ENCODE results near the gene SFMBT2.
"Not testable (repeated sequence)": the region's sequence is repeated elsewhere in the genome, so short reads cannot be mapped to it uniquely, and the experiment has no call there.

SFMBT2 gene

DNA sequence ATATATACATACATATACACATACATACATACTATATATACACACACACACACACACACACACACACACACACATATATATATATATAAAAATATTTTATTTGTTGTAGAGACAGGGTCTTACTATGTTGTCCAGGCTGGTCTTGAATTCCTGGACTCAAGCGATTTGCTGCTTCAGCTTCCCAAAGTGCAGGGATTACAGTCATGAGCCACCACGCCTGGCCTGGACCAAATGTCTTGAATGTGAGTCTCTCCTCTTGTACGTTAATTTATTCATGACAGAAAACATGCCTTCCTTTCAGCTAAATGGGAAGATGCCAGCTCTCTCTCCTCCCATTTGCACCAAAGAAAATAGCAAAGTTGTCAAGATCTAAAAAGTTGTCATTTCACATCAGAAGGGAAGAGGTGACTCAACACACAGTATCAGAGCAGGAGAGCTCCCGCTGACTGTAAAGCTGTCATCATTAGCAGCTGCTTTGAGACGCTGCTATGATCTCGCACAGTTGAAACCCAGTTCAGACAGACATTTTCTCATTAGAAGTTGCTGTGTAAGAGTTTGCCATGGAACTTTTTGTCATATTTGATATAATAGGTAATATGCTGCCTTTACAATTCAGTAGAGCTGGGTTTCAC lies 224.3 kb downstream of the SFMBT2 start:
- TF ChIP-seq, protein P1, sequence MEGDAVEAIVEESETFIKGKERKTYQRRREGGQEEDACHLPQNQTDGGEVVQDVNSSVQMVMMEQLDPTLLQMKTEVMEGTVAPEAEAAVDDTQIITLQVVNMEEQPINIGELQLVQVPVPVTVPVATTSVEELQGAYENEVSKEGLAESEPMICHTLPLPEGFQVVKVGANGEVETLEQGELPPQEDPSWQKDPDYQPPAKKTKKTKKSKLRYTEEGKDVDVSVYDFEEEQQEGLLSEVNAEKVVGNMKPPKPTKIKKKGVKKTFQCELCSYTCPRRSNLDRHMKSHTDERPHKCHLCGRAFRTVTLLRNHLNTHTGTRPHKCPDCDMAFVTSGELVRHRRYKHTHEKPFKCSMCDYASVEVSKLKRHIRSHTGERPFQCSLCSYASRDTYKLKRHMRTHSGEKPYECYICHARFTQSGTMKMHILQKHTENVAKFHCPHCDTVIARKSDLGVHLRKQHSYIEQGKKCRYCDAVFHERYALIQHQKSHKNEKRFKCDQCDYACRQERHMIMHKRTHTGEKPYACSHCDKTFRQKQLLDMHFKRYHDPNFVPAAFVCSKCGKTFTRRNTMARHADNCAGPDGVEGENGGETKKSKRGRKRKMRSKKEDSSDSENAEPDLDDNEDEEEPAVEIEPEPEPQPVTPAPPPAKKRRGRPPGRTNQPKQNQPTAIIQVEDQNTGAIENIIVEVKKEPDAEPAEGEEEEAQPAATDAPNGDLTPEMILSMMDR (conservative IDR thresholded peaks at IDR 0.05; ENCODE audit: low read depth, low read length), result no peak
- no peak overlapping the region for H3K27ac ChIP-seq
- peaks cover 4% of the 10 kb centered on the region; the same call in 1 of the 2 replicates for H3K36me3 ChIP-seq (ENCODE audit: insufficient read depth)
- H2AFZ ChIP-seq (ENCODE audit: low read depth), result no peak overlapping the region
- no peaks in the 10 kb centered on the region for H3K79me2 ChIP-seq (ENCODE audit: insufficient read depth, low read depth)
- no peaks in the 10 kb centered on the region for H3K27me3 ChIP-seq (ENCODE audit: insufficient read depth, low read depth)
- H3K4me2 ChIP-seq, result no peak overlapping the region
- H3K4me1 ChIP-seq (ENCODE audit: low read depth, poor library complexity, severe bottlenecking), result no peaks in the 10 kb centered on the region
- H4K20me1 ChIP-seq (ENCODE audit: insufficient read depth), result no peaks in the 10 kb centered on the region
- H3K9ac ChIP-seq, result no peak overlapping the region
- no peak overlapping the region for H3K4me3 ChIP-seq (IDR thresholded peaks at IDR 0.05; ENCODE audit: insufficient read depth, low read depth, low read length)

DNA sequence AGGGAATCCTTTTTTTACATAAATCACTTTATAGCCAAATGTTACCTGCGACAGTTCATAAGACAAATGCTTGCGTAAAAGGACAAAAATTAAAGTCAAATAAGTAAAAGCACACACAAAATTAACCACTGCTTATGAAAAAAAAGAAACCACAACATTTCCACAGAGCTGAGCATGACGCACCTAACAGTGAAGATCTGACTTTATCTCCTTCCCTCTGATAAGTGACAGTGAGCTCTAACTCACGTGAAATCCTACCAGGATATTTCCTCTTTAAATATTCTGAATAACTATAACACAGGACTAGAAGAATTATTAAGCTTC lies 225.5 kb downstream of the SFMBT2 start:
- Histone ChIP-seq H4K20me1 (ENCODE audit: insufficient read depth) (no peaks in the 10 kb centered on the region), H3K27me3 (ENCODE audit: insufficient read depth, low read depth) (no peaks in the 10 kb centered on the region), H3K4me3 (IDR thresholded peaks at IDR 0.05; ENCODE audit: insufficient read depth, low read depth, low read length) (no peak overlapping the region), H3K9ac (no peak overlapping the region), H2AFZ (ENCODE audit: low read depth) (no peak overlapping the region), H3K4me1 (ENCODE audit: low read depth, poor library complexity, severe bottlenecking) (no peaks in the 10 kb centered on the region), H3K36me3 (ENCODE audit: insufficient read depth) (peaks cover 4% of the 10 kb centered on the region; the same call in 1 of the 2 replicates), H3K27ac (no peak overlapping the region), H3K4me2 (no peak overlapping the region), H3K79me2 (ENCODE audit: insufficient read depth, low read depth) (no peaks in the 10 kb centered on the region)
- TF ChIP-seq, protein P1 (conservative IDR thresholded peaks at IDR 0.05; ENCODE audit: low read depth, low read length), result no peak

DNA sequence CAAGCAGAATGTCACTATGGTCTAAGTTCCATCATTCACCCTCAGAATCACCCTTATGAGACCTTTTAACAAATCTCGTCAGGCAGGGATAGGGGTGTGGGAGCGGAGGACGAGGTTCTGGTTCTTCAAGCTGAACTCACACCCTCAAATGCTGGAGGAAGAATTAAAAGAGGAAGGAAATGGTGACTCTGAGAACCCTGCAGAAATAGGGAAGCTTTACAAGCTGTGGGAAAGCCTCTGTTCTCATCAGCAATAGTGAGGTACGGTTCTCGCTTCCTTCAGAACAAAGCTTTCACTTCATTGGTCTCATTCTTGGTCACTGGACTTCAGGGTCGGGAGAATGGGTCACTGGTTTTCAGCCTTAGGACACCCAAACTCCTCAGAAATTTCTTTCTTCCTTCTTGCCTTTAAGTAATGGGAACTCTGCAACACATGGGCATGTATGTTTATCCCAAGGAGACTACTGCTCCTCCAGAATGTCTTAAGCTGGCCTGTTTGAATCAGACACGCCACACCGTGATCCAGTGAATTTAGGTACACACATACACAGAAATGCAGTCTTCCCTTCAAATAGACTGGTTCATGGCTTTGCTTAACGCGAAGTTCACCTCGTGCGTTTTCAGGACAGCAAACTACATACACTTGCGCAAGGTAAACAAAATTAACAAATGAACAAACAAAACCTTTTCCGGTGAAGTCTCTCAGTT lies 226.0 kb downstream of the SFMBT2 start:
- H3K27me3 ChIP-seq (ENCODE audit: insufficient read depth, low read depth), result no peaks in the 10 kb centered on the region
- H3K9ac ChIP-seq, result no peak overlapping the region
- no peak overlapping the region for H3K4me3 ChIP-seq (IDR thresholded peaks at IDR 0.05; ENCODE audit: insufficient read depth, low read depth, low read length)
- TF ChIP-seq, protein P1 (conservative IDR thresholded peaks at IDR 0.05; ENCODE audit: low read depth, low read length), result no peak
- peaks cover 4% of the 10 kb centered on the region; the same call in 1 of the 2 replicates for H3K36me3 ChIP-seq (ENCODE audit: insufficient read depth)
- no peaks in the 10 kb centered on the region for H3K79me2 ChIP-seq (ENCODE audit: insufficient read depth, low read depth)
- no peak overlapping the region for H3K4me2 ChIP-seq
- no peak overlapping the region for H2AFZ ChIP-seq (ENCODE audit: low read depth)
- no peaks in the 10 kb centered on the region for H3K4me1 ChIP-seq (ENCODE audit: low read depth, poor library complexity, severe bottlenecking)
- no peaks in the 10 kb centered on the region for H4K20me1 ChIP-seq (ENCODE audit: insufficient read depth)
- no peak overlapping the region for H3K27ac ChIP-seq

DNA sequence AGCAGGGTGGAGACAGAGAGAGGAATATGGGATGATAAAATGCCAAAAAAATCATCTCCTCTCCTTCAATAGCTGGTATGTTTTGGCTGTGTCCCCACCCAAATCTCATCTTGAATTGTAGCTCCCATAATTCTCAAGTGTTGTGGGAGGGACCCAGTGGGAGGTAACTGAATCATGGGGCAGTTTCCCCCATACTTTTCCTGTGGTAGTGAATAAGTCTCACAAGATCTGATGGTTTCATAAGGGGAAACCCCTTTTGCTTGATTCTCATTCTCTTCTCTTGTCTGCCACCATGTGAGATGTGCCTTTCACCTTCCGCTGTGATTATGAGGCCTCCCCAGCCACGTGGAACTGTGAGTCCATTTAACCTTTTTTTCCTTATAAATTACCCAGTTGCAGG lies 226.7 kb downstream of the SFMBT2 start:
- not testable (repeated sequence) for H3K27ac ChIP-seq; H2AFZ ChIP-seq (ENCODE audit: low read depth); H3K36me3 ChIP-seq (ENCODE audit: insufficient read depth); H3K27me3 ChIP-seq (ENCODE audit: insufficient read depth, low read depth); H3K4me1 ChIP-seq (ENCODE audit: low read depth, poor library complexity, severe bottlenecking); H3K4me3 ChIP-seq (IDR thresholded peaks at IDR 0.05; ENCODE audit: insufficient read depth, low read depth, low read length); H3K4me2 ChIP-seq; H3K9ac ChIP-seq; H4K20me1 ChIP-seq (ENCODE audit: insufficient read depth); H3K79me2 ChIP-seq (ENCODE audit: insufficient read depth, low read depth)

DNA sequence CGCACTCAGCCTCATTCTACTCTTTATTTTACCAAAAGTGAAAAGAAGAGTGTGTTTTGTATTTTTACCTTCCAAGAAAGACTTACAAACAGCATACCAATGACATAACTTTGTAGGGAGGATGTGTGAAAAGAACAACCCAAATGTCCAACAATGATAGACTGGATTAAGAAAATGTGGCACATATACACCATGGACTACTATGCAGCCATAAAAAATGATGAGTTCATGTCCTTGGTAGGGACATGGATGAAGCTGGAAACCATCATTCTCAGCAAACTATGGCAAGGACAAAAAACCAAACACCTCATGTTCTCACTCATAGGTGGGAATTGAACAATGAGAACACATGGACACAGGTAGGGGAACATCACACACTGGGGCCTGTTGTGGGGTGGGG lies 228.5 kb downstream of the SFMBT2 start:
- H3K36me3 ChIP-seq (ENCODE audit: insufficient read depth); H3K9ac ChIP-seq; H3K4me1 ChIP-seq (ENCODE audit: low read depth, poor library complexity, severe bottlenecking); H2AFZ ChIP-seq (ENCODE audit: low read depth); H3K4me2 ChIP-seq; H3K4me3 ChIP-seq (IDR thresholded peaks at IDR 0.05; ENCODE audit: insufficient read depth, low read depth, low read length); H4K20me1 ChIP-seq (ENCODE audit: insufficient read depth); H3K27ac ChIP-seq; H3K27me3 ChIP-seq (ENCODE audit: insufficient read depth, low read depth); H3K79me2 ChIP-seq (ENCODE audit: insufficient read depth, low read depth): not testable (repeated sequence)

All from KMS-11 (cell line).